ENCODE measurements around the gene EPHA4.

Gene EPHA4

DNA sequence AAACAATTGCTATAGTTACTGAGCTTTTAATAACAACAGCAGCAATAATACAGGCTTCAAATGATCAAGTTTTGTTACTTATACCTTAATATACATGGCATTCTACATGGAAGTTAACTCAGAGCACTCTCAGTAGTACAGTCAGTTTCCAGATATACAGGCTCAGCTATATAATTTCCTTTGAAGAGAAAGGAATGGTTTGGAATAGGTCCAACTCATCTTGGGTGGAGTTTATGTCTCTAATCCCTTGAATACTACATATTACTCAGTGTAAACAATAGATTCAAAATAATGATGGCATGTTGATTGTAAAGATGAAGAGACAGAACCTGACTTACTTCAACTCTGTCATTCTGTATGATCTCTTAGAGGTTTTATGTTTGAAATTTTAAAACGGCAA is 174.9 kb downstream of the EPHA4 start:
- no peak for DNase-seq (ENCODE audit: low read depth in 2 of 2)

DNA sequence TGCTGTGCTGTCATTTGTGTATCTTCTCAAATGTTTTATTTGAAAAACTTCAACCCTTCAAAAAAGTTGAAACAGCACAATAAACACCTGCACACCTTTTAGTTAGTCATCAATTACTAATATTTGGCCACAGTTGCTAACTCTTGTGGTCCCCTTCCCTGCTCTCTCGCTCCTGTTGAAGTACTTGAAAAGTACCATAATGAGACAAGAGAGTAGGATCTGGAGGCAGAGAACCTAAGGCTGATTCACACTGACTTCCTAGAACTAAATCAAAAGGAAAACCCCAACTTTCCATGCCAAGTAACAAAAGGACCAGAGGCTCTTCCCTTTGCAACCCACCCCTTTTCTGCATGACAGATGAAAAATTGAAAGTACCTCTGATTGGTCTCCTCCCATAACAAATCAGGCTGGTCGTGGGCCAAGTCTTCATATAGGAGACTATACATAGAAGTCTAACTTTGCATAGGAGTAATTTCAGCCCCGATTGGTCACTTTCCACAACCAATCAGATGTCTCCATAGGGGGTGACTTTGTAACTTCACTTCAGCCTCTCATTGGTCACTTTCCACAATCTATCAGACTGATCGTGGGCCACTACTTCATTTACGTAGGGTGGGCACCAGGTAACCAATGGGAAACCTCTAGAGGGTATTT is 179.7 kb downstream of the EPHA4 start:
- no peak for DNase-seq (ENCODE audit: low read depth in 2 of 2)

DNA sequence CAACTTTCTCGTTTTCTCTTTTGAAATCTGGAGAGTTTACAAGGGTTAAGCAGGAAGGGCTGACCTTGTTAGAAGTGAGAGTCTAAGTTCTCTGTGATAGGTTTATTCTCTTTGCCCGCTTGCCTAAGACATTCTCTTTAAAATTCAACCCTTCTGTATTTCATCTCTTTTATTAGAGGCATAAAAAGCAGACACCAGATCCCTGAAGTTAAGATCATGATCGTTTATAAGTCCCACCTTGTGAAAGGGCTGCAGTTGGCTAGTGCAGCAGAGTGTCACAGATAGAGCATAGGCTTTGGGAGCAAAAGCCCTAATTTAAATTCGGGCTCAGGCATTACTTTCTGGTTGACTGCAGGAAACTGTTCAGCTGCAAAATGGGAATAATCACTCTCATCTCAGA is 181.2 kb downstream of the EPHA4 start:
- no peak for DNase-seq (ENCODE audit: low read depth in 2 of 2)

DNA sequence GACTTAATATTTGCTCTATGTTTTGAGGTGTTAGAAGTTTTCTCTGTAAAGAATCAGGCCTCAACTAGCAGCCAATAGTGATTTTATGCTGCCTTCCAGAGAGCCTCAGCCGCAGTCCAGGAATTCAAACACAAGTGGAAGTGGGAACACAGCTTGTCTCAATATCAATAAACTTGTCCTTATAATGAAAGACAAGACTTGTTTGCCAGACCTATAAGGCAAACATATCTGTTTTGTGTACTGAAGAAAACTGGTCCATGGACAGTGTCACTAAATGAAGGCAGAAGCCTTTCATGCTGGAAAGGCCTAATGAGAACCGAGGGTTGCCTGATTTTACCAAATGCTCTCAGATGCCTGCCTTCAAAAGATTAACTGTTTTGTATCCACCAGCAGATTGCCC is 182.2 kb downstream of the EPHA4 start:
- no peak for DNase-seq (ENCODE audit: low read depth in 2 of 2)

DNA sequence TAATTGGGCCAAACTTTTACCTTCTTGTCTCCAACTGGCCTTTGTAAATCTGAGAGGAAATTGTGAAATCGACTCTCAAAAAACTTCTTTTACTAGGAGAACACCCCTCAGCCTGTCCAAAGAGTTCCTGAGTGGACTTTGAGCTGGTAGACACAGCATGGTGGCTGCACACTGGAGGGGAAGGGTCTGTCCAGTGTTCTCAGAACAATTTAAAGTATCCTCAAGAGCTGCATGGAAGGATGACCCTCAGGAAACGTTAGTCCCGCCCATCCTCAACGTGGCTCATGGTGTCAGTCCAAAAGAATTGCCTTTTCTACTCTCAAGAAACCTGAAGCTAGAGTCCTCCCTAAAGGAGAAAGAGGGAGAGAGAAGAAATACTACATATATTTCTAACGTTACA is 182.7 kb downstream of the EPHA4 start:
- no peak for DNase-seq (ENCODE audit: low read depth in 2 of 2)

DNA sequence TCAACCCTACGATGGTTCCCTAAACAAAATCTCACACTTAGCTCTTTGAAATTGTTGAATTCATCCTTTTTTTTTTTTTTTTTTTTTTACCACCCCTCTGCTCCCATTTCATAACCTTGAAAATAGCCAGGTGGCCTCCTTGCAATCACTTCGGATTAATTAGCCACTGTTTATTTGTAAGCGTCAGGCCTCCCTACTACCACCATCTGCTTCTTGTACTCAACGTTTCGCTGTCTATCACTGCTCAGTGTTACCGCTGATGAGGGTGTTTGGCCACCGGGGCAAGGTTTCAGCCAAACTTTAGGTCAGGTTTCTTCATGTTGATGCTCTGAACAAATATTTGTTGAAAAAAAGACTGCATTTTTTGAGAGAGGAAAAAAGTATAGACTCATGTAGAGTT is 183.2 kb downstream of the EPHA4 start:
- DNase-seq (ENCODE audit: low read depth in 2 of 2): no peak

DNA sequence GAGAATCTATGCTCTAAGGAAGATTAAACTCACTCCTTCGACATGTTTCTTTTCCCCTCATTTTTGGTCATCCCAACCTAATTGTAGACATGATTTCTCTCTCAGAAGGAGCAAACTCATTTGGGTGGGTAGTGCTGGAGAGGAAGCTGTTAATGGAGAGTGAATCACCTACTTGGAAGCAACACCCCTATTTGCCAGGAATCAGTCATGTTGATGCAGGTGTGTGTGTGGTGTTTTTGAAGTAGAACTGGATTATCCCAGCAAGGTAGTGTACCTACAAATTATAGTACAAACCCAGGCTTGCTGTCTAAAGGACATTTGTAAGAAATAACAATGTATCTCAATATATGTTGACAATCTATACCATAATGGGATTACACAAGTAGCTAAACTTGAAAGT is 186.4 kb downstream of the EPHA4 start:
- DNase-seq (ENCODE audit: low read depth in 2 of 2): no peak

DNA sequence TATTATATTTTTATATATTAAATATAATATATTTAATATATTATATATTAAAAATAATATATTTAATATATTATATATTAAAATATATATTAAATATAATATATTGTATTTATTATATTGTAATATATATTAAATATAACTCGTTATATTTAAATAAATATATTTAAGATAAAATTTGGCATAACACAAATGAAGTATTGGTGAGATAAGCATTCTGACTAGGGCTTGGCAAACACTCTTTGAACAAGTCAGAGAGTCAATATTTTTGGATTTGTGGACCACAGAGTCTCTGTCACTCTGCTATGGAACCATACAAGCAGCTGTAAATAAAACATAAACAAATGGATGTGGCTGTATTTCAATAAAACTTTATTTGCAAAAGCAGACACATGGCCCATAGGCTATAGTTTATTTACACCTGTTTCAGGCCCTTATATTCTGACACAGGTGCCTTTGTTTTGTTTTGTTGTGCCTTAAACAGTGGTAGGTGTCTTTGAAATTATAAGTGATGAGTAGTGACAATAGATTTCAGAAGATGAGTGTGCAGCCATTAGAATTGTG is 190.1 kb downstream of the EPHA4 start:
- no peak for DNase-seq (ENCODE audit: low read depth in 2 of 2)

DNA sequence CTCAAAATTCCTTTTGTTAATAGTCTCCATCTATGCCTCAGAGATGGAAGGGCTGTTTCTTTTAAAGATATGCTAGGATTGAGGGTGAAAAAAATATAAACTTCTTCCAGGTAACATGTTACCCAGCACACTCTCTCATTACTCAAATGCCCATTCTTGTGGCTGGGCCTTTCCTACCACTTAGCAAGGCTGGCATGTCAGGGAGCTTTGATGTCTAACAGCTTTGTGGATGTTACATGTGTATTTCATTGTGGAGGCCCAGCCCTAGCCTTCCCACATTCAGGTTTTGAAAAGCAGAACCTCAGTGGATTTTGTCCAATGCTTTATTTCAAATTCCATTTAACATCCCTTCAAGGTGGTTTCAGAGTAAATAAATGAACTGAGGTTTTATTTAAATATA is 191.4 kb downstream of the EPHA4 start:
- no peak for DNase-seq (ENCODE audit: low read depth in 2 of 2)

DNA sequence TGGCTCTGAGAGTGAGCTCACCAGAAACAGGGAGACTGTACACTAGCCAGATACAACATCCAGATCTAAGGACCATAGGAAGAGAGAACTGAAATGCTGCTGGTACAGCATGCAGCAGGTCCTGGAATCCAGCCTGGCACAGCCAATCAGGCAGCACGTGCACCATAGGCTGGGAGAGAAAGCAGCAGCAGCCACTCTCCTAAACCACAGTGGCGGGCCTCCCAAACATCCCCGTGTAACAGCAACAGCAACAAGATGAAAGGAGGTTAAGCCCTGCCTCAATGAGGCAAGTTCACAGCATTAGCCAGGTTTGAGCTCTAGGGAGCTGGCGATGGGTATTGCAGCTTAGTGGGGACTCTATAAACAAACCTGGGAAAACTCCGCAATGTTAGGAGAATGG is 192.0 kb downstream of the EPHA4 start:
- DNase-seq (ENCODE audit: low read depth in 2 of 2): no peak

DNA sequence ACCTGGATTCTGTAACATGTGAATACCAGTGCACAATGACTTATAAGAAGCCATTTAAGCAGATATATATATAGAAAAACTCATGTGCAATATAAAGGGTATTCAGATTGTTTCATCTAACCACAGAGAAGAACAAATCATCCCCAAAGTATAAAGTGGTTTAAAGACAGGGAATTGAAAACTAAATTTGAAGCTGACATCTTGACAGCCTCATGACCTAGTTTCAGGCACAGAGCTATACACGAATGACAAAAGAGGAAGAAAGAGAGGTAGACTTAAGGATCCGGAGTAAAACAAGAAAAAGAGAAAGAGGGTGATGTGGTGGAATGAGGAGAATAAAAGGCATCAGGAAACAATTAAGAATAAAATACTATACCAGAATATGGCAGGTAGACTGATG is 194.5 kb downstream of the EPHA4 start:
- DNase-seq (ENCODE audit: low read depth in 2 of 2): no peak

DNA sequence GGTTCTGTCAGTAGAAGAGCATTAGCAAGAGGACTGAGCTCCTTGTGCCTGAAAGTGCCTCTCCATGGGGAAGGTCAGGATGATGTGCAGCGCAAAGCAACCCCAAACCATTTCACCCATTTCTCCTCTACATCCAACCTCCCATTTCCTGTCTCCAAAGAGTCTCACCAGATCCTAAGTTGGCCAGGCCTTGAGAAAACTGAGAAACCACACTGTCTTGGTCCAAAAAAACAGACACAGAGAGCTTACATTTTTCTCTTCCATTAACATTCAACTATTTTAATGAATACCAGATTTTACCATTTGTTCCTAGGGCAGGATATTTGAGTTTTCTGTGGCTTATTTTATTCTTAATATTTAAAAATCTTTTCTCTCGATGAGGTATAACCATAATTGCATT is 195.0 kb downstream of the EPHA4 start:
- peak; percentile 41 to 55 for DNase-seq (ENCODE audit: low read depth in 2 of 2)

DNA sequence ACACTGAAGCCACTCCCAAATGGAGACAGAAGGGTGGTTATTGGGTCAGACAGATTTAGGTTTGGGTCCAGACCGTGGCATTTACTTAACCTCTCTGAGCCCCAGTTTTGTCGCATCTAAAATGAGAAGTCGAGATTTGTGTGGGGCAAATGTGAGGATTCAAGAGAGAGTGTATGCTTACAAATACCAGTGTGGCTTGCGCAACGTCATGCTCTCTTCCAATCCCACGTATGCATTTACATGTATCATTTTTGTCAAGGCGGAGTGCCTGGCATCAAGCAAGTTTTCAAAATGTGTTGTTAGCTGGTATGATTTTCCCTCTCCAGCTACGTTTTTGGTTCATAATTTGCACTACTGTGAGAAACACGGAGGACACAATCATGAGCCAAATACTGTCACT is 197.9 kb downstream of the EPHA4 start:
- DNase-seq (ENCODE audit: low read depth in 2 of 2): no peak

DNA sequence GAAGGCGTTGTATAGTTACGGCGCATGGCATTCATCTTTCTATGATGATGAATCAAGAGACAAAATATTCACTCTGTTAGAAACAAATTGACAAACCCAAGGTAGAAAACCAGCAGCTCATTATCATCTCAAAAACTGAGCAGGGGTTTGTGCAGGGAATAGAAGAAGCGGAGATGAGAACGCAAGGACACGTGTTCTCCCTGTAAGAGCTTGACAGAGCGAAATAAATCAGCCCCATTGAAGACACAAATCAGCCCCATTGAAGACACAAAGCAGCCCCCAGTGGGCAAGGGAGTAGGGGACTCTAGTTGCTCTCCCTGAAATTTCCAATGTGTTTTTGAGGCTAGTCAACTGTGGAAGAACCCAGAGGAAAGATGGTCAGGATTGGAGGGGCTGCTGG is 199.2 kb downstream of the EPHA4 start:
- no peak for DNase-seq (ENCODE audit: low read depth in 2 of 2)

DNA sequence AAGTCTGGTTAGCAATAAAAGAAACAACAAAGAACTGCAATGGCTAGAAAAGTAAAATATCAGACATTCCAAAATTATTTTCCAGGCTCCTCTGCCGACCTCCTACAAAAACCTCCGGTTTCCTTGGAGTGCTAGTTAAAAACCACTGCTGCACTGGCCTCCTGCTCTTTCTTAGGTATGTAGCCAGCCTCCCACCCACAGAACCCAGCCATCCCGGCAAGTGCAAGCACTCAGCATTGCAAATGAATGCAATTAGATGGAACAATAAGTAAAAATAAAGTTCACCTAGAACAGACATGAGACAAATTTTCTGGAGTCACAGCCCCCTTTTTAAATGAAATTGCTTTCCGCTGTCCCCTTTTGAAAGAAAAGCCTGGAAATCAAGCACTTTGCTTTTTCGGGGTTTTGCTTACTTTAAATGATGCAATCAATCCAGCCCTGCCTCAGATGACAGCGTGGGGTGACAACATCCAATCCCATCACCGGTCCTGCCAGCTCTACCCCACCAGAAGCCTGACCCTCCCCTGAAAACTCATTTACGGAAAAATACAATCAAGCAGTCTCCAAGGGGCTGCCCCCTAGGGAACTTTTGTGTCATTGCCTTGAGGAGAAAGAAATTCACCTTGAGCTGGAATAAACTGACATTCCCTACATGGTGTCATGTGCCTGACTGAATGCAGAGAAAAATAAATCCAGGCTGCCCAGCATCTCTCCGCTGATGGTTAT is 199.8 kb downstream of the EPHA4 start:
- no peak for DNase-seq (ENCODE audit: low read depth in 2 of 2)

DNA sequence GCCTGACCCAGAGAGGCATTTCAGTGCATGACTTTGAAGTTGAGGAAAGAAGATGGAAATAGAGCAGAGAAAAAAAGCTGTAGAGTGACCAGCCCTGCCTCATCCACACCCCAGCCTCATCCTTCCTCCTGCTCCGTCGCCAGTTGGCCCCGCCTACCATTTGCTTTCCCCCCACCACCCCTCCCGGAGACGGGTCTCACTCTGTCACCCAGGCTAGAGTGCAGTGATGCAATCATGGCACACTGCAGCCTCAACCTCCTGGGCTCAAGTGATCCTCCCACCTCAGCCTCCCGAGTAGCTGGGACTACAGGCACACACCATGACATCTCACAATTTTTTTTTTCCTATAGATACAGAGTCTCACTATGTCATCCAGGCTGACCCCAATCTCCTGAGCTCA is 200.8 kb downstream of the EPHA4 start:
- DNase-seq (ENCODE audit: low read depth in 2 of 2): no peak

DNA sequence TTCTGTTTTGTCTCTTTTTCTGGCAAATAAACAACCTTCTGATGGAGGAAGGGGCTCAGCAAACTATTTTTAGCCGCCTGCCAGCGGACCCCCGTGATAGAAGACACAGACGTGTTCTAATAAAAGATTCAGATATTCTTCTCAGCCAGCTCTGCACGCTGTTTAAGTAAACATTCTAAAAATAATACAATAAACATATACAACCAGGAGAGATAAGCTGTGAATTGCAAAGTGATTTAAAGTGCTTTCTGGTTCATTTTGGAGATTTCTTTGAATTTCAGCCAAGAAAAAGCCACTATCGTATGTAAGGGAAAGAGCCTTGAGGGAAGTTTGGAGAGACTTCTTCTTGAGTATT is 201.3 kb downstream of the EPHA4 start:
- no peak for DNase-seq (ENCODE audit: low read depth in 2 of 2)

DNA sequence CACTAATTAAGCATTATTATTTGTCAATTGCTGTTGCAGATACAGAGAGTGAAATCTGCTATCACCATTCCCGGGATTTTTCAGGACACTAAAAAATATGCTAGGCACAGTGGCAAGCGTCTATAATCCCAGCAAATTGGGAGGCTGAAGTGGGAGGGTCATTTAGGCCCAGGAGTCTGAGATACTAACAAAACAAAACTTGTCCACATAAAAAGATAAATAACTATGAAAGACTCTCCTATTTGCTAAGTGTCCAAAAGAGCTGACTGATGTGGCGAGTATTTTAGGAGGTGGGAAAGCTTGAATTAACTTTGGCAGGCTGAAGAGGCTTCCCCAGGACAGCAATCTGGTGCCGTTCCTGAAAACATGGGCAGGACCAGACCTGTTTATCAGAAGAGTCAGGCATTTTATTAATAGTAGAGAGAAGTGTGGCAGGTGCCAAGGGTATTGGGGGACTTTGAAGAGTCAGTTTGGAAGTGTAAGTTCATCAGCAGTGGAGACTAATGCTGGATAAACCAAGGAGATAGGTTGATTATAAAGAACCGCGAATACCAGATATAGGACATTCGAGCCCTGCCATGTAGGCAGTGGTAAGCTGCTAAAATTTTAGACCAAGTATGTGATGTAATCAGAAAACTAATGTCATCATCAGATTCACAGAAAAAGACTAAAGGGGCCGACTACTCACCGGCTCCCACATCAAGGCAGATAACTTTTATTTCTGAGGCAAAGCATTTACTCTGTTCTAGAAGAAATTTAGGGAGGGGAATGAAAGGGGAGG is 201.8 kb downstream of the EPHA4 start:
- DNase-seq (ENCODE audit: low read depth in 2 of 2): no peak
